Medulla oblongata (tissue), 1 donor: ENCODE measurements around the gene HTATIP2.
"Not testable (repeated sequence)": the region's sequence is repeated elsewhere in the genome, so short reads cannot be mapped to it uniquely, and the experiment has no call there.

Experiments
- DNase-seq: peaks from one replicate; pipeline ENCODE4 v3.0.0-alpha.2; 2015; ENCODE audit errors: extremely low spot score

Gene HTATIP2

DNA sequence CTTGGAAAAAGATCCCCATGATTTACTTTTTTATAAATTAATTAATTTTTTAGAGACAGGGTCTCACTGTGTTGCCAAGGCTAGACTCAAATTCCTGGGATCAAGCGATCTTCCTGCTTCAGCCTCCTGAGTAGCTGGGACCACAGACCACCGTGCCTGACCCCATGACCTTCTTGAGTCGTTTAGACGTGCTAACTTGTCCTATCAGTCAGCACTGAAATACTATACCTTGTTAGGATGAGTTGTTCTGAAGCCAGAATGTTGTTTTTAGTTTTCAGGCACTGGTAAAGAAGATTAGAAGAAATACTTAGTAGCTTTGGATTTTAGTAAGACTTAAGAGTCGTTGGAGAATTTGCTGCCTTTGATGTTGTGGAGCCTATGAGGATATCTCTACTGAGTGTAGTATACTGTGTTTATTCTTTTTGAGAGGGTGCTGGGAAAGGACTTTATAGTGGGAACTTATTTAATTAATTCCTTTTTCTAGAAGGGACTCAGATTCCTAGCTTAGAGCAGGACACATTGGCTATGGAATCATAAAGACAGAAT lies 8.6 kb downstream of the HTATIP2 start:
- DNase-seq, result no peak

DNA sequence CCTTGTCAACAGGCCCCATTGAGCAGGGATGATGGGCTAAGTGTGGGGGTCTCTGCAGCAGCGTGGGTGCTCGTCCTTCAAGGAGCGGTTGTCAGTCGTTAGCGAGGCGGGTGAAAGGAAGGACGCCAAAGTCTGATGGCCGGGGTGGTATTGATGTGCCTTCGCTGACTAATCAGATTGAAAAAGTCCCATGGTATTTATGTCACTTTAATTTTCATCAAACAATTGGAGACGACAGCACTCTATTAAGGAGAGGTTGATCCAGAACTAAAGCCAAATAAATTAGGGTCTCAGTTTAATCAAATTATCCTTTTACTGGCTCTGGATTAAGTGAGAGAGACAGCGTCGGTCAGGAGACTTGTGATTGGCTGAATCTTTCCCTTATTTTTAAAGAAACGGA lies 9.6 kb downstream of the HTATIP2 start:
- no peak for DNase-seq

DNA sequence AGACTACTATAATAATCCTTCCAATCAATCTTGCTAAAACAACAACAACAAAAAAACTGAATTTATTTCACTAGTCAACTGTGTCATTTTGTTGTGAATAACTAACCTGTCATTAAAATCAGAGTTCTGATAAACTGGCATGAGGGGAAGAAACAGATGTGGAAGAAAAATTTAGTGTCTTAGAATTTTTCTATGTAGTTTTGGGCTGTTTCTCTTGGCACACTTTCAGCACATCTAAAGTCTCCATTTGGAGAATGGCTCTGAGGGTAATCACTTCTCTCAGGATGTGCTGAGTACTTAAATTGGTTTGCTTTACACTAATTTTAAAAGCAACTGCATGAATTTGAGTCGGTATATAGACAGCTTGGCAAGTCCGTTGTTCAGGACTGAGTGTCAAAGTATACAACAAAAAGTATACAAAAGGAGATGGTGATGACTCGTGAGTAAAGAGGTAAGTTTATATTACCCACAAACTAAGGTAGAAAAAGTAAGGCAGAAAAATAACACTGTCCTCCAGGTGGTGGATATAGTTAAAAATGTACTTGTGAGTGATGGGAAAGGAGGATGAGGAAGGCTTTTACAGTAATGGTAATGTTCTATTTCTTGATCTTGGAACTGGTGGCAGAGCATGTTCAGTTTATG lies 10.2 kb downstream of the HTATIP2 start:
- DNase-seq, result no peak

DNA sequence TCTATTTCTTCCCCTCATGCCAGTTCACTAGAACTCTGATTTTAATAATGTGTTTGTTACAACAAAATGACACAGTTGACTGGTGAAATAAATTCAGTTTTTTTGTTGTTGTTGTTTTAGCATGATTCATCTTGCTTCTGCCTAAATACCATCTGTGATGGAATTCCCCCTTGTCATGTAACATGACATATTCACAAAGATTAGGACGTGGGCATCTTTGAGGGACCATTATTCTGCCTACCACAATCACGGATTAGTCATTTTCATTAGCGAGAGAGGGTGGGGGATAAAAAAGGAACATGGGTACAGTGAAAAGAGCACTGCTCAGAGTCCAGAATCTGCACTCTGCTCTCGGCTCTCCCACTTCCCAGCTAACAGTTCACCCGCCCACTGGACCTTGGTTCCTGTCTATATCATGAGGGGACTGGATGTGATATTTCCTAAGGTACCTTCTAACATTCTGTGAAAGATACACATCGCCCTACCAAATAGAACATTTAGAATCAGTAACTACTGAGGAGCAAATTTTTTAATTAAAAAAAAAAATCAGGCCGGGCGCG lies 11.3 kb downstream of the HTATIP2 start:
- no peak for DNase-seq

DNA sequence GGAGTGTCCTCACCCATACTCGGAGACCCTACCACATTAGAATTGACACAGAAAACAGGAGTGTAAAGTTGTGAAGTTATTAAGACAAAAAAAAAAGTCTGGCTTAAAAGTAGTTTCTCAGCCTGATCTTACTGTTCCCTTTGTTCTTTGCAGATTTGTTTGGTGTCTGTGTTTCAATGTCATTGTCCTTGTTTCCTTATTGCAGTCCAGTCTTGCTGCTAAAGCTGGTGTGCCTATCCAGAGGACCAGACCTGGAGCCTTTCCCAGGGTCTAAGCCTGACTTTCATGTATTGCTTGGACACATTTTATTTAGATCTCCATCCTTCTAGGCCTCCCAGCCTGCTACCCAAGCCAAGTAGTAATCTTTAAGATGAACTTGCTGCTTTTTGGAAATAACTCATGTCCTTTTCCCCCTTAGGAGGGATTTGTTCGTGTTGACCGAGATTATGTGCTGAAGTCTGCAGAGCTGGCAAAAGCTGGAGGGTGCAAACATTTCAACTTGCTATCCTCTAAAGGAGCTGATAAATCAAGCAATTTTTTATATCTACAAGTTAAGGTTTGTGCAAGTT lies 12.7 kb downstream of the HTATIP2 start:
- DNase-seq, result no peak

GRCh38 chr11:20385996-20386395 lies 22.5 kb downstream of the HTATIP2 start:
- not testable (repeated sequence) for DNase-seq

DNA sequence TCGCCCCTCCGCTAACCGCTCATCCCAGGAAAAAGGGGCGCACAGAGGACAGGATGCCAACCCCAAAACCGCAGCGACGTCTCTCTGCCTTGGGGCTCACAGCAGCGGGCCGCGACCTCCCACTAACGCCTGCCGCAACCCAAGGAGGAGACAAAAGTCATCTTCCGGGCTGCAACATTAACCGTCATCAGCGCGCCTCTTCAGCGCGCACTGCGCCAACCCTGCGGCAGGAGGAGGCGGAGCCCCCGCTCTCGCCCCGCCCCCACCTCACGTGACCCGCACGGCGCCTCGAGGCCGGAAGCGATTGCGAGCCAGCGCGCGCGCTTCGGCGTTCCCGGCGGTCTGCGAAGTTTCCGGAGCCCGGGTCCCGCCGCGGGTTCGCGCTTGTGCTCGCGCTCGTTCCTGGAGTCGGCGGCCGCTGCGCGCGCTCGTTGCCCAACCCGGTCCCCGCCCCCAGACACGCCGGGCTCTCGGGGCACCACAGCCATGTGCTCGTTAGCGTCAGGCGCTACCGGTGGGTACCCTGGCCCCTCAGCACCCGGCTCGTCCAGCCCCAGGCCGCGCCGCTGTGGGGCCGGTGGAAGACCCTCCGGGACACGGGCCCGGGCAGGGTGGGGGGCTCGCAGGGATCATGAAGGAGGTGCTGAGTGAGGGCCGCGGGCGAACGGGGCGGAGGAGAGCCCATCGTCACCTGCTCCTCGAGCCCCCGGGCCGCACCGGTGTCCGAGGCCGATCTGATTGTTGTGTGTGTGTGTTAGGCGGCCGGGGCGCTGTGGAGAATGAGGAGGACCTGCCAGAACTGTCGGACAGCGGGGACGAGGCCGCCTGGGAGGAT lies 24.0 kb downstream of the HTATIP2 start, which contains the start of gene PRMT3:
TSS of gene PRMT3 (plus strand) at position 456 of the 835 bp plus-strand sequence. CDS start at position 487, 31 bp downstream.
- peak; percentile 95 for DNase-seq

- DNase-seq, result peak; percentile 48
Measured at GRCh38 chr11:20388096-20389055, 24.9 kb downstream of the HTATIP2 start.

DNA sequence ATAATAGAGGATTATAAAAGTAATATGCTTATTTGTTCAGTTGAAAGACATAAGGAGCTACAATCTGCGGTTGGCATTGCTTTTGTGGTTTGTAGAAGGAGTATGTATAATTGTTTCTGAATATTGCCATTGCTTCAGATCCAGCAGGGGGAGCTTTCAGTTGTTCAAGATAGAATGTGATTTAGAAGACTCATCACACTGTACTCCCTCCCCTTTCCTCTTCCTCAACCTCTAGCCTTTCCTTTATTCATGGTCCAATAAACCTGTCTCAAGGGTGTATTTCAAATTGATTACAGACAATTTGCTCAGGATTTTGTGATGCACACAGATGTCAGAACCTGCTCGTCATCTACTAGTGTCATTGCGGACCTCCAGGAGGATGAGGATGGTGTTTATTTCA lies 33.8 kb downstream of the HTATIP2 start:
- peak; percentile 51 for DNase-seq

- no peak for DNase-seq
Measured at GRCh38 chr11:20399498-20399897, 36.0 kb downstream of the HTATIP2 start.

GRCh38 chr11:20403059-20403458 lies 39.5 kb downstream of the HTATIP2 start:
- no peak for DNase-seq

- DNase-seq, result no peak
Measured at GRCh38 chr11:20406484-20406883, 43.0 kb downstream of the HTATIP2 start.

DNA sequence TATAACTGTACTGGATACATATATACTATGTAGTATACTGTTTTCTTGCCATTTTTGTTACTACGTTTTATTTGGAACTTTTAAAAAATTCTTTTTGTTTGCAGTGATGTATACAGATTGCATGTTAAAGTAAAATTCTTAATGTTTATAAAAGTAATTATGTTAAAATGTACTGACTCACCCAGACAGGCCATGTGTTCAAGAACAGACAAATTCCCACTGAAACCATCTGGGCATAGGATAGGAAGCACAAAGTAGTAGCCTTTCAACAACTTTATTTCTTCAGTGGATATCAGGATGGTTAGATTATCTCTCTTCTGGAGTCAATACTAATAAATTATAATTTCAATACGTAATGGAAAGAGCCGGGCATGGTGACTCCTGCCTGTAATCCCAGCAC lies 43.8 kb downstream of the HTATIP2 start:
- no peak for DNase-seq

DNA sequence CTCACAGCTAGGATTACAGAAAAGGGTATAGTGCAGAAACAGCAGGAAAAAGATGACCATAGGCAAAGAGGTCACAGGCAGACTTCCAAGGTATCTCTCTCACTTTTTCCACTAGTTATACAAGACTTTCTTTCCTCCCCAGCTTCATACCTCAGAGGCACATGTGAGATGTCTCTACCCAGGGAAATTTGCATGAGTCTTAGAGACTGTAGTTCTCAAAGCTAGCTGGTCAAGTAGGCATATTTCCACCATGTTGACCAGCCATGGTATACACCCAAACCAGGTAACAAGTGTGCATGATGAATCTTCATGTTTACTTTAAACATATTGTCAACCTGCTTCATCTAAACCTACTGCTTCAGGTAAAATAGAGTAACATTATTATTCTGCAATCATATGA lies 51.9 kb downstream of the HTATIP2 start:
- no peak for DNase-seq

- DNase-seq, result no peak
Measured at GRCh38 chr11:20417771-20418170, 54.3 kb downstream of the HTATIP2 start.

DNA sequence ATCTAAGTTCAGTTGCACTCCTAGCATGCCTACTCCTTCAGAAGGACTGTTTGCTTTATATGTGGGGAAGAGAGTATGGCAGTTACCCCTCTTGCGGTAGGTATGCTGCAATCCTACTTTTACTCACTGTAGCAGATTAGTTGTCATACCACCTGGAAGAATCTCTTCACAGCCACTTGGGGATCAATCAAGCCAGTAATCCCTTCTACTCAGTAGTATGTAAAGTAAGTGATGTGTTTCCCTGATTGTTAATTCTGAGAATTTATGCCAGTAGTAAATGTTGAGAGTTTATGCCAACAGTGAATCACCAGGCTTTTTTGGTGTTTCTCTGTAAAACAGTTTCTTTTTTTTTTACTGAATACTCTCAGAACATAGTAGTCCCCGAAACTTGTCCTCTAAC lies 58.4 kb downstream of the HTATIP2 start:
- DNase-seq, result no peak

- no peak for DNase-seq
Measured at GRCh38 chr11:20429216-20429615, 65.7 kb downstream of the HTATIP2 start.
